Mesodermal cell (in vitro differentiated cells): ENCODE measurements around the gene SMG6.

ENCODE experiments used
- H3K27ac ChIP-seq: 2 replicates; pipeline ENCODE4 v1.7.0; 2013; ENCODE audit warnings: mild to moderate bottlenecking, low read depth, low read length, moderate library complexity; ENCODE audit not compliant: severe bottlenecking
- H3K36me3 ChIP-seq: 2 replicates; pipeline ENCODE4 v1.7.1; 2013; ENCODE audit warnings: mild to moderate bottlenecking, low read length, moderate library complexity; ENCODE audit not compliant: control insufficient read depth, insufficient read depth
- H3K4me1 ChIP-seq: one replicate; pipeline ENCODE4 v1.7.1; 2013; ENCODE audit warnings: mild to moderate bottlenecking, low read length; ENCODE audit not compliant: insufficient read depth, control insufficient read depth, poor library complexity, severe bottlenecking
- H3K4me3 ChIP-seq: 2 replicates; pipeline ENCODE4 v1.7.0; 2013; ENCODE audit warnings: low read length, control low read depth, mild to moderate bottlenecking; ENCODE audit not compliant: insufficient read depth, poor library complexity, severe bottlenecking; ENCODE audit errors: extremely low read depth
- H3K9me3 ChIP-seq: 2 replicates; pipeline ENCODE4 v1.7.1; 2013; ENCODE audit warnings: mild to moderate bottlenecking, low read length, moderate library complexity; ENCODE audit not compliant: control insufficient read depth
- WGBS, 2 experiments: methylation state at CpG; one replicate each; pipeline ENCODE4 v1.1.5; 2013; ENCODE audit warnings: missing lambda C conversion rate in 2 of 2; ENCODE audit not compliant: insufficient coverage in 2 of 2; 5-methylcytosine and 5-hydroxymethylcytosine counted together

Gene SMG6

GRCh38 chr17:2059547-2060384 is 243.8 kb downstream of the SMG6 start:
- peaks cover 55% of the 10 kb centered on the region for H3K4me1 ChIP-seq
- H3K36me3 ChIP-seq: peaks cover 29% of the 10 kb centered on the region
- WGBS, 2 experiments: 90 to 92% methylated on average over 19 to 20 of the region's 21 CpGs
- no peaks in the 10 kb centered on the region for H3K9me3 ChIP-seq
- H3K4me3 ChIP-seq: no peak overlapping the region
- no peak overlapping the region for H3K27ac ChIP-seq

DNA sequence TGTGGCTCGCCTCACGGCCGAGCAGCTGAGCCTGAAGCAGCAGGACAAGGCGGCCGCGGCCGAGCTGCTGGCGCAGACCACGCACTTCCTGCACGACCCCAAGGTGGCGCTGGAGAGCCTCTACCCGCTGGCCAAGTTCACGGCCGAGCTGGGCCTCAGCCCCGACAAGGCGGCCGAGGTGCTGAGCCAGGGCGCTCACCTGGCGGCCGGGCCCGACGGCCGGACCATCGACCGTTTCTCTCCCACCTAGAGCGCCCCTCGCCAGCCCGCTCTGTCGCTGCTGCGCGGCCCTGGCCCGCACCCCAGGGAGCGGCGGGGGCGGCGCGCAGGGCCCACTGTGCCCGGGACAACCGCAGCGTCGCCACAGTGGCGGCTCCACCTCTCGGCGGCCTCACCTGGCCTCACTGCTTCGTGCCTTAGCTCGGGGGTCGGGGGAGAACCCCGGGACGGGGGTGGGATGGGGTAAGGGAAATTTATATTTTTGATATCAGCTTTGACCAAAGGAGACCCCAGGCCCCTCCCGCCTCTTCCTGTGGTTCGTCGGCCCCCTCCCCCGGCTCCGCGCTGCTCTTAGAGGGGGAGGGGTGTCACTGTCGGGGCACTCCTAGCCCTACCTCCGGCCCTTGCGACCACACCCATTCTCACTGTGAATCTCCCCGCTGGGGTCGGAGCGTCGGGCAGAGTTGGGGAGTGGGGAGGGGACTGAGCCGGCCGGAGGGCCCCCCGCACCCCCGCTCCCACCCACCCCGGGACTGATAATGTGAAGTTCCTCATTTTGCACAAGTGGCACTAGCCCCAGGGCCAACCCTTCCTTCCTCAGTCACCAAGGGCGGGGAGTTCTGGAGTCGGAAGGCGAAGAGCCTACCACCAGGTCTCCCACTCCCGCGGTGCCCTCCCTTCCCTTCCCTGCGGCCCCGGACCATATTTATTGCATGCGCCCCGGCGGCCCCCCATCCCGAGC is 244.7 kb downstream of the SMG6 start:
- Histone ChIP-seq H3K27ac (no peak overlapping the region), H3K4me1 (peaks cover 51% of the 10 kb centered on the region), H3K9me3 (no peaks in the 10 kb centered on the region), H3K4me3 (no peak overlapping the region), H3K36me3 (peaks cover 21% of the 10 kb centered on the region)
- 58 to 60% methylated on average over 41 to 52 of the region's 78 CpGs for WGBS, 2 experiments

DNA sequence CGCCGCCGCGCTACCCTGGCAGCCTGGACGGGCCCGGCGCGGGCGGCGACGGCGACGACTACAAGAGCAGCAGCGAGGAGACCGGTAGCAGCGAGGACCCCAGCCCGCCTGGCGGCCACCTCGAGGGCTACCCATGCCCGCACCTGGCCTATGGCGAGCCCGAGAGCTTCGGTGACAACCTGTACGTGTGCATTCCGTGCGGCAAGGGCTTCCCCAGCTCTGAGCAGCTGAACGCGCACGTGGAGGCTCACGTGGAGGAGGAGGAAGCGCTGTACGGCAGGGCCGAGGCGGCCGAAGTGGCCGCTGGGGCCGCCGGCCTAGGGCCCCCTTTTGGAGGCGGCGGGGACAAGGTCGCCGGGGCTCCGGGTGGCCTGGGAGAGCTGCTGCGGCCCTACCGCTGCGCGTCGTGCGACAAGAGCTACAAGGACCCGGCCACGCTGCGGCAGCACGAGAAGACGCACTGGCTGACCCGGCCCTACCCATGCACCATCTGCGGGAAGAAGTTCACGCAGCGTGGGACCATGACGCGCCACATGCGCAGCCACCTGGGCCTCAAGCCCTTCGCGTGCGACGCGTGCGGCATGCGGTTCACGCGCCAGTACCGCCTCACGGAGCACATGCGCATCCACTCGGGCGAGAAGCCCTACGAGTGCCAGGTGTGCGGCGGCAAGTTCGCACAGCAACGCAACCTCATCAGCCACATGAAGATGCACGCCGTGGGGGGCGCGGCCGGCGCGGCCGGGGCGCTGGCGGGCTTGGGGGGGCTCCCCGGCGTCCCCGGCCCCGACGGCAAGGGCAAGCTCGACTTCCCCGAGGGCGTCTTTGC is 245.6 kb downstream of the SMG6 start:
- H3K4me1 ChIP-seq: peaks cover 47% of the 10 kb centered on the region
- peaks cover 17% of the 10 kb centered on the region for H3K36me3 ChIP-seq
- H3K27ac ChIP-seq: no peak overlapping the region
- no peaks in the 10 kb centered on the region for H3K9me3 ChIP-seq
- WGBS, 2 experiments: 79 to 82% methylated on average over 96 to 98 of the region's 98 CpGs
- H3K4me3 ChIP-seq: no peak overlapping the region

DNA sequence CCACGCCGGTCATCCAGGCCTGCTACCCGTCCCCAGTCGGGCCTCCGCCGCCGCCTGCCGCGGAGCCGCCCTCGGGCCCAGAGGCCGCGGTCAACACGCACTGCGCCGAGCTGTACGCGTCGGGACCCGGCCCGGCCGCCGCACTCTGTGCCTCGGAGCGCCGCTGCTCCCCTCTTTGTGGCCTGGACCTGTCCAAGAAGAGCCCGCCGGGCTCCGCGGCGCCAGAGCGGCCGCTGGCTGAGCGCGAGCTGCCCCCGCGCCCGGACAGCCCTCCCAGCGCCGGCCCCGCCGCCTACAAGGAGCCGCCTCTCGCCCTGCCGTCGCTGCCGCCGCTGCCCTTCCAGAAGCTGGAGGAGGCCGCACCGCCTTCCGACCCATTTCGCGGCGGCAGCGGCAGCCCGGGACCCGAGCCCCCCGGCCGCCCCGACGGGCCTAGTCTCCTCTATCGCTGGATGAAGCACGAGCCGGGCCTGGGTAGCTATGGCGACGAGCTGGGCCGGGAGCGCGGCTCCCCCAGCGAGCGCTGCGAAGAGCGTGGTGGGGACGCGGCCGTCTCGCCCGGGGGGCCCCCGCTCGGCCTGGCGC is 246.3 kb downstream of the SMG6 start:
- Histone ChIP-seq H3K4me3 (no peak overlapping the region), H3K36me3 (peaks cover 17% of the 10 kb centered on the region), H3K27ac (no peak overlapping the region), H3K4me1 (peaks cover 40% of the 10 kb centered on the region), H3K9me3 (no peaks in the 10 kb centered on the region)
- WGBS, 2 experiments: 24 to 25% methylated on average over 77 to 81 of the region's 81 CpGs

DNA sequence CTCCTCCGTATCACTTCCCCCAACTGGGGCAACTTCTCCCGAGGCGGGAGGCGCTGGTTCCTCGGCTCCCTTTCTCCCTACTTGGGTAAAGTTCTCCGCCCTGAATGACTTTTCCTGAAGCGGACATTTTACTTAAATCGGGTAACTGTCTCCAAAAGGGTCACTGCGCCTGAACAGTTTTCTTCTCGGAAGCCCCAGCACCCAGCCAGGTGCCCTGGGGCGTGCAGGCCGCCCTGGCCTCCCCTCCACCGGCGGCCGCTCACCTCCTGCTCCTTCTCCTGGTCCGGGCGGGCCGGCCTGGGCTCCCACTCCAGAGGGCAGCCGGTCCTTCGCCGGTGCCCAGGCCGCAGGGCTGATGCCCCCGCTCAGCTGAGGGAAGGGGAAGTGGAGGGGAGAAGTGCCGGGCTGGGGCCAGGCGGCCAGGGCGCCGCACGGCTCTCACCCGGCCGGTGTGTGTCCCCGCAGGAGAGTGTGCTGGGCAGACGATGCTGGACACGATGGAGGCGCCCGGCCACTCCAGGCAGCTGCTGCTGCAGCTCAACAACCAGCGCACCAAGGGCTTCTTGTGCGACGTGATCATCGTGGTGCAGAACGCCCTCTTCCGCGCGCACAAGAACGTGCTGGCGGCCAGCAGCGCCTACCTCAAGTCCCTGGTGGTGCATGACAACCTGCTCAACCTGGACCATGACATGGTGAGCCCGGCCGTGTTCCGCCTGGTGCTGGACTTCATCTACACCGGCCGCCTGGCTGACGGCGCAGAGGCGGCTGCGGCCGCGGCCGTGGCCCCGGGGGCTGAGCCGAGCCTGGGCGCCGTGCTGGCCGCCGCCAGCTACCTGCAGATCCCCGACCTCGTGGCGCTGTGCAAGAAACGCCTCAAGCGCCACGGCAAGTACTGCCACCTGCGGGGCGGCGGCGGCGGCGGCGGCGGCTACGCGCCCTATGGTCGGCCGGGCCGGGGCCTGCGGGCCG is 247.1 kb downstream of the SMG6 start:
- H3K9me3 ChIP-seq: no peaks in the 10 kb centered on the region
- no peak overlapping the region for H3K27ac ChIP-seq
- peak overlapping the region; percentile 5 for H3K4me3 ChIP-seq
- 14 to 15% methylated on average over 70 to 77 of the region's 85 CpGs for WGBS, 2 experiments
- H3K36me3 ChIP-seq: peaks cover 15% of the 10 kb centered on the region
- H3K4me1 ChIP-seq: peaks cover 35% of the 10 kb centered on the region

- Histone ChIP-seq H3K4me1 (peaks cover 27% of the 10 kb centered on the region), H3K4me3 (peak overlapping the region; percentile 35), H3K9me3 (no peaks in the 10 kb centered on the region), H3K36me3 (peaks cover 7% of the 10 kb centered on the region), H3K27ac (no peak overlapping the region)
- 2 to 4% methylated on average over 67 to 87 of the region's 113 CpGs for WGBS, 2 experiments
Observed at GRCh38 chr17:2055292-2056205, 248.0 kb downstream of the SMG6 start.

DNA sequence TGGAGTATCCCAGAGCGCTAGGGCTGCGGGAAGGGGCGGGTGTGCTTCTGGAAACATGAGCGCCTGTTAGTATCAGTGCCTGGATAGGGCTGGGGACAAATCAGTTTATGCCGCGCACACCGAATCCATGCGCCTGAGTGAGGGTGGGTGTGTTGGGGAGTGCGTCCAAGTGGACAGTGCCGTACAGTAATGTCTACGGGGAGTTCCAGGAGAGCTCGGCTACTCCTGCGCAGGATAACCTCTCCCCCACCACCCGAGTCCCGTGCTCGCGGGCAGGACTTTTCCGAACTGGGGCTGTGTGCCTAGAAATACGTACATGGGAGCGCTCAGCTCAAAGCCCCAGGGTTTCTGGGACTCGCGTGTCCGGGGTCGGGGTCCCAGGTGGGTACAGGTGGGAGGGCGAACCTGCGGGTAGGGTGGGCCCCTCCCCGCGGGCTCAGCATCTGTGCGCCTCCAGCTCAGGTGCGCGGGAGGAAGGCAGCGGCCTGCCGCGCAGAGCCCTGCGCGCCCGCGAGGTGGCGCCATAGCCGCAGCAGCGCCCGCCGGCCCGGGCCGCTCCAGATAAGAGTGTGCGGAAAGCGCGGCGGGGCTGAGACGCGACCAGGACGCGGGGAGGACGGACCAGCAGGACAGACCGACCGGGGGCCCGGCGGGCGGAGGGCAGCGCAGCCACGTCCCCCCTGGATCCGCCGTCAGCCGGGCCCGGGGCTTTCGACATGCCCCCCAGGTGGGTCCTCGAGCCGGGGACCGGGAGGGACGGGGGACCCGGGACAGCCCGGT is 248.9 kb downstream of the SMG6 start, which contains the start of gene HIC1:
TSS of gene HIC1 (plus strand) at position 592 of the 780 bp plus-strand sequence. CDS start 1,588 bp downstream, outside the sequence.
- H3K4me1 ChIP-seq: peaks cover 24% of the 10 kb centered on the region
- no peaks in the 10 kb centered on the region for H3K36me3 ChIP-seq
- 5% methylated on average over 51 to 68 of the region's 72 CpGs for WGBS, 2 experiments
- H3K9me3 ChIP-seq: no peaks in the 10 kb centered on the region
- H3K27ac ChIP-seq: no peak within 1 kb of the TSS
- peak within 1 kb of the TSS; percentile 41 for H3K4me3 ChIP-seq

DNA sequence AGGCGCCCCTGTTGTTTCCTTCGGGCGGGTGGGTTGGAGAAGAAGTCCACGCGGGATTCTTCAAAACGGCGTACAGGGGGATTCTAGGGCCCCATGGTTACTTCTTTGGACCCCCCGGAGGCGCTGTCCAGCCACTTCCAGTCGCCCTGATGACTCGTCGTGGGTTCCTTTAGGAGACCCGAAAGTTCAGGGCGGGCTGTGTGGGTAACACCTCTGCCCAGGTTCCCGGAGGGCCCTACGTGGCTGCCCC is 249.4 kb downstream of the SMG6 start:
- peak overlapping the region; percentile 41 for H3K4me3 ChIP-seq
- WGBS, 2 experiments: 21% methylated on average over 16 of the region's 16 CpGs
- no peak overlapping the region for H3K27ac ChIP-seq
- H3K9me3 ChIP-seq: no peaks in the 10 kb centered on the region
- no peaks in the 10 kb centered on the region for H3K36me3 ChIP-seq
- peaks cover 23% of the 10 kb centered on the region for H3K4me1 ChIP-seq
